A549 (cell line): ENCODE measurements around the gene RUNX2. TPM values are rescaled to one million over a fixed set of nuclear protein-coding genes. Genes with fewer than 3 reads are reported as not detected.

ENCODE experiments used
- ATAC-seq, 2 experiments: fragments of 200-7000 bp in 1 of 2; fragments of >200 bp in 1 of 2; cut with Nextera tagmentation in 1 of 2; cut with Tn5 transposase in 1 of 2; 3 replicates each; pipeline versions ENCODE4 v1.8.0 to v1.9.1; 2018 to 2020; ENCODE audit warnings: mild to moderate bottlenecking in 1 of 2, moderate library complexity in 1 of 2
- CTCF ChIA-PET: fragments of 300-600 bp; sonication (Branson Sonifier 250); formaldehyde crosslinking; extraction: SDS; loops from one replicate; lab custom pipeline; 2021; ENCODE audit warnings: antibody characterized with exemption, inconsistent platforms; lab: Yijun Ruan, JAX
- POLR2A ChIA-PET: fragments of 350-600 bp; formaldehyde crosslinking; extraction: SDS; loops from one replicate; lab custom pipeline; 2021; ENCODE audit warnings: antibody characterized with exemption, inconsistent platforms; lab: Yijun Ruan, JAX
- DNase-seq, 2 experiments: peaks; one replicate each; pipeline versions ENCODE4 v3.0.0 to v3.0.0-alpha.2; 2011 to 2016; ENCODE audit warnings: low read depth in 1 of 2, low spot score in 1 of 2
- FAIRE-seq: peaks from 2 replicates; lab custom pipeline; 2011; peaks lifted over from hg19 to GRCh38; lab: Jason Lieb, UNC
- H3K27ac ChIP-seq, 2 experiments: fragments of >200 bp; sonication (Bioruptor Twin); formaldehyde crosslinking; 3 replicates each; pipeline ENCODE4 v1.5.1; 2016 to 2017
- H3K4me1 ChIP-seq: fragments of >200 bp; sonication (Bioruptor Twin); formaldehyde crosslinking; 3 replicates; pipeline ENCODE4 v1.6.1; 2016
- H3K4me2 ChIP-seq: fragments of >200 bp; sonication (Bioruptor Twin); formaldehyde crosslinking; 3 replicates; pipeline ENCODE4 v1.6.1; 2016
- H3K4me3 ChIP-seq: fragments of >200 bp; sonication (Bioruptor Twin); formaldehyde crosslinking; 3 replicates; pipeline ENCODE4 v1.5.1; 2016
- H3K9me3 ChIP-seq: fragments of >200 bp; sonication (Bioruptor Twin); formaldehyde crosslinking; 3 replicates; pipeline ENCODE4 v1.6.1; 2016
- BHLHE40 ChIP-seq: IDR thresholded peaks from 2 replicates; pipeline ENCODE4 v1.6.1; 2012; ENCODE audit warnings: low read depth, low read length, inconsistent platforms
- CBX2 ChIP-seq: fragments of 200-600 bp; sonication (generic); IDR thresholded peaks from 2 replicates; pipeline ENCODE4 v1.6.1; 2016; ENCODE audit warnings: low read depth, mild to moderate bottlenecking, borderline replicate concordance
- CHD2 ChIP-seq: fragments of 150-350 bp; IDR thresholded peaks from 2 replicates; pipeline ENCODE4 v1.6.1; 2014; ENCODE audit warnings: low read length; ENCODE audit not compliant: partially characterized antibody
- CHD4 ChIP-seq: fragments of 200-600 bp; sonication (generic); IDR thresholded peaks from 2 replicates; pipeline ENCODE4 v1.6.1; 2016; ENCODE audit warnings: antibody characterized with exemption, mild to moderate bottlenecking, borderline replicate concordance
- CTCF ChIP-seq: fragments of >200 bp; sonication (Bioruptor Twin); formaldehyde crosslinking; IDR thresholded peaks from 3 replicates; pipeline ENCODE4 v1.5.1; 2016
- FOSL2 ChIP-seq, 2 experiments: fragments of 450-650 bp in 1 of 2; fragments of >200 bp in 1 of 2; sonication (Bioruptor Twin) in 1 of 2; formaldehyde crosslinking; IDR thresholded peaks; 2 replicates each; pipeline versions ENCODE4 v1.5.0 to v1.6.1; 2016 to 2020; ENCODE audit warnings: mild to moderate bottlenecking in 1 of 2, moderate library complexity in 1 of 2
- FOXS1 ChIP-seq: fragments of 250-450 bp; sonication (Bioruptor Pico); IDR thresholded peaks from 2 replicates; pipeline ENCODE4 v1.5.0; 2020; ENCODE audit warnings: mild to moderate bottlenecking, moderate library complexity
- HEYL ChIP-seq: fragments of 250-450 bp; sonication (Bioruptor Pico); IDR thresholded peaks from 2 replicates; pipeline ENCODE4 v1.8.0; 2021; ENCODE audit warnings: mild to moderate bottlenecking, moderate library complexity
- HOXB13 ChIP-seq: fragments of 250-450 bp; sonication (Bioruptor Pico); IDR thresholded peaks from 2 replicates; pipeline ENCODE4 v1.5.0; 2020; ENCODE audit warnings: low read depth, mild to moderate bottlenecking, moderate library complexity
- HOXB5 ChIP-seq: fragments of 250-450 bp; sonication (Bioruptor Pico); IDR thresholded peaks from 2 replicates; pipeline ENCODE4 v1.5.0; 2020; ENCODE audit warnings: mild to moderate bottlenecking, moderate library complexity
- KDM5A ChIP-seq: fragments of 200-600 bp; sonication (generic); IDR thresholded peaks from 2 replicates; pipeline ENCODE4 v1.6.1; 2016; ENCODE audit warnings: antibody characterized with exemption, mild to moderate bottlenecking
- MYC ChIP-seq: IDR thresholded peaks from 2 replicates; pipeline ENCODE4 v1.6.1; 2012; ENCODE audit warnings: mild to moderate bottlenecking, inconsistent platforms, low read length, improper control_type of control experiment, borderline replicate concordance
- NPAS2 ChIP-seq: fragments of 250-450 bp; sonication (Bioruptor Pico); IDR thresholded peaks from 2 replicates; pipeline ENCODE4 v1.8.0; 2022; ENCODE audit warnings: mild to moderate bottlenecking, moderate library complexity, borderline replicate concordance
- POLR2A ChIP-seq: IDR thresholded peaks from 2 replicates; pipeline ENCODE4 v1.6.1; 2012; ENCODE audit warnings: mild to moderate bottlenecking, low read length
- RARB ChIP-seq: fragments of 250-450 bp; sonication (Bioruptor Pico); IDR thresholded peaks from 2 replicates; pipeline ENCODE4 v1.8.0; 2021; ENCODE audit warnings: mild to moderate bottlenecking, moderate library complexity
- RFX5 ChIP-seq: fragments of 450-650 bp; IDR thresholded peaks from 2 replicates; pipeline ENCODE4 v1.7.1; 2014; ENCODE audit warnings: antibody characterized with exemption, mild to moderate bottlenecking, moderate library complexity
- SMC3 ChIP-seq: fragments of >200 bp; sonication (Bioruptor Twin); formaldehyde crosslinking; IDR thresholded peaks from 3 replicates; pipeline ENCODE4 v1.6.1; 2018; ENCODE audit warnings: inconsistent platforms
- TFCP2L1 ChIP-seq: fragments of 250-450 bp; sonication (Bioruptor Pico); IDR thresholded peaks from 2 replicates; pipeline ENCODE4 v1.5.0; 2021; ENCODE audit warnings: mild to moderate bottlenecking
- TP53 ChIP-seq: fragments of 250-450 bp; sonication (Bioruptor Pico); IDR thresholded peaks from 2 replicates; pipeline ENCODE4 v1.5.0; 2021; ENCODE audit warnings: mild to moderate bottlenecking, moderate library complexity
- USF2 ChIP-seq: fragments of 450-650 bp; IDR thresholded peaks from 2 replicates; pipeline ENCODE4 v1.6.1; 2014; ENCODE audit warnings: antibody characterized with exemption
- ZC3H11A ChIP-seq: fragments of 450-650 bp; IDR thresholded peaks from 2 replicates; pipeline ENCODE4 v1.6.1; 2014; ENCODE audit warnings: antibody characterized with exemption, mild to moderate bottlenecking
- ZFP36 ChIP-seq: fragments of 450-650 bp; IDR thresholded peaks from 2 replicates; pipeline ENCODE4 v1.6.1; 2014; ENCODE audit warnings: borderline replicate concordance; ENCODE audit not compliant: partially characterized antibody
- WGBS: methylation state at CpG from one replicate; pipeline ENCODE4 v1.1.6; 2017; ENCODE audit errors: missing lambda C conversion rate; 5-methylcytosine and 5-hydroxymethylcytosine counted together
- polyA plus RNA-seq, 4 experiments: library from polyadenylated mRNA; depleted of rRNA in 3 of 4; stranded (reverse); fragments of >200 nt; fragmentation: RNase III in 1 of 4; extraction: RNeasy Plus Mini Kit Qiagen cat#74134 plus additional on column Dnase treatment in 1 of 4; gene quantifications; 2 replicates in 3 of 4; 3 replicates in 1 of 4; pipeline ENCODE4 v1.2.3, GENCODE V29; 2011 to 2017

Gene RUNX2
- polyA plus RNA-seq, 2 of the 4 experiments (the other 2 are of a cell fraction): 0.13 to 0.83 TPM

GRCh38 chr6:45619994-45620471 is 291.9 kb downstream of the RUNX2 start:
- Histone ChIP-seq H3K4me2 (no peak overlapping the region), H3K4me3 (no peak overlapping the region), H3K4me1 (no peaks in the 10 kb centered on the region), H3K27ac (no peak overlapping the region), H3K9me3 (no peaks in the 10 kb centered on the region)
- CTCF ChIA-PET: no interaction called here
- POLR2A ChIA-PET: no interaction called here
- ATAC-seq (no peak), DNase-seq (no peak), FAIRE-seq (no peak)
- no peak for TF ChIP-seq CBX2
- no peak for TF ChIP-seq FOSL2 (IDR thresholded peaks at IDR 0.05)
- no peak for TF ChIP-seq FOSL2 (CRISPR knock-in tag; IDR thresholded peaks at IDR 0.05)
- TF ChIP-seq TFCP2L1 (CRISPR knock-in tag): no peak
- TF ChIP-seq CHD4: no peak
- TF ChIP-seq CTCF: no peak
- WGBS: 83% methylated on average over 3 of the region's 3 CpGs

GRCh38 chr6:45624228-45624627 is 296.1 kb downstream of the RUNX2 start:
- CTCF ChIA-PET: interaction anchor here (0.8 kb wide), 1 partner anchor 11 kb away, joined by 3 read pairs; no protein-coding TSS in a partner anchor
- 86% methylated on average over 4 of the region's 4 CpGs for WGBS
- TF ChIP-seq HOXB5 (CRISPR knock-in tag) (no peak), TP53 (no peak), POLR2A (no peak), HEYL (CRISPR knock-in tag) (no peak), CHD2 (no peak), ZC3H11A (no peak), ZFP36 (no peak), FOXS1 (CRISPR knock-in tag) (no peak), RARB (no peak), SMC3 (no peak), HOXB13 (CRISPR knock-in tag) (no peak), RFX5 (no peak), NPAS2 (no peak), MYC (no peak)
- TF ChIP-seq, all 56 proteins: peak for 0
- Histone ChIP-seq H3K4me2 (no peak overlapping the region), H3K4me1 (no peaks in the 10 kb centered on the region), H3K27ac (no peak overlapping the region), H3K4me3 (no peak overlapping the region), H3K9me3 (no peaks in the 10 kb centered on the region)
- POLR2A ChIA-PET: no interaction called here
- no peak for DNase-seq
- no peak for FAIRE-seq
- no peak for ATAC-seq

- H3K4me2 ChIP-seq: no peak overlapping the region
- ATAC-seq (no peak), FAIRE-seq (no peak)
- CTCF ChIA-PET: interaction anchor here (0.8 to 1.1 kb wide), 2 partner anchors 12 to 89 kb away, joined by 3 read pairs; no protein-coding TSS in a partner anchor
- no peak overlapping the region for H3K4me3 ChIP-seq
- POLR2A ChIA-PET: no interaction called here
- peak overlapping the region in 1 of 2 experiments; percentile 41; a peak in 1 of 6 replicates for H3K27ac ChIP-seq
- WGBS: 43% methylated on average over 5 of the region's 5 CpGs
- no peaks in the 10 kb centered on the region for H3K4me1 ChIP-seq
- no peaks in the 10 kb centered on the region for H3K9me3 ChIP-seq
- TF ChIP-seq BHLHE40 (no peak), NPAS2 (no peak), HEYL (CRISPR knock-in tag) (no peak), USF2 (no peak), FOSL2 (IDR thresholded peaks at IDR 0.05) (no peak), FOSL2 (CRISPR knock-in tag; IDR thresholded peaks at IDR 0.05) (no peak), KDM5A (no peak)
- TF ChIP-seq, all 56 proteins: peak for 0
- DNase-seq: no peak
These were observed 297.1 kb downstream of the RUNX2 start for GRCh38 chr6:45625191-45625664.
